SK-N-DZ (cell line): ENCODE results near the gene AP1S1.
"Not testable (repeated sequence)": the region's sequence is repeated elsewhere in the genome, so short reads cannot be mapped to it uniquely, and the experiment has no call there.

Source experiments
- DNase-seq: peaks from one replicate; pipeline ENCODE4 v3.0.0-alpha.2; 2015; ENCODE audit warnings: low spot score

The AP1S1 gene

DNA sequence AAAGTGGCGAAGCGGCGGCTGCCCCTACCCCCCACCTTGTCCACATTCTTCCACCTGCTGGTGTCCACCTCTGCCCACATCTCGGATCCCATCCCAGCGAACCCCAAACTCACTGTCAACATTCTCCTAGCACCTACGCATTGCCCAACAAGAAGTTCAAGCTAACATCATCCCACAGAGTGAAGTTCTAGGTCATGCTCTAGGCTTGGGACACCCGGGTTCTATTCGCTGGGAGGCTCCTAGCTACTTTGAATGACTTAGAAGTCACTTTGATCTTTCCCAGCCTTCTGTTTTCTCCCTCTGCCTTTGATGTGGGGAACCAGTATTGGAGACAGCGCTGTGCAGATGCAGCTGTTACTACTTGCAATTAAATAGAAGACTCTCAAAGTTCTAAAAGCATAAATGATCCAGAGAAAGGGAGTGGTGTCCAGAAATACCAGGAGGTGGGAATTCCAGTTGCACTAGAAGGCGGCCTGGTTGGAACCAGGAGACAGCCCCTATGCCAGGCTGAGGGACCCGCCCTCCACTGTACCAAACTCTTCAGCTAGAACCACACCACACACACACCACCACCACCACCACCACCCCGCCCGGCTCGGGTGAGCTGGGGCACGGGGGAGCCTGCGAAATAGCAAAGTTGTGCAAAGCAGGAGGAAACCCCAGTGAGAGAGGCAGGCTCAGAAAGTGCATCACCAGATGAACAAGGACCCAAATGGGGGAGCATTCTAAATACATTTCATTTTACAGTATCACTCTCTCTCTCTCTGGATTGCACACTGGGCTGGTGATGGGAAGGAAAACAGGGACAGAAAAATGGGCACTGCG is 16.6 kb downstream of the AP1S1 start:
- no peak for DNase-seq

DNA sequence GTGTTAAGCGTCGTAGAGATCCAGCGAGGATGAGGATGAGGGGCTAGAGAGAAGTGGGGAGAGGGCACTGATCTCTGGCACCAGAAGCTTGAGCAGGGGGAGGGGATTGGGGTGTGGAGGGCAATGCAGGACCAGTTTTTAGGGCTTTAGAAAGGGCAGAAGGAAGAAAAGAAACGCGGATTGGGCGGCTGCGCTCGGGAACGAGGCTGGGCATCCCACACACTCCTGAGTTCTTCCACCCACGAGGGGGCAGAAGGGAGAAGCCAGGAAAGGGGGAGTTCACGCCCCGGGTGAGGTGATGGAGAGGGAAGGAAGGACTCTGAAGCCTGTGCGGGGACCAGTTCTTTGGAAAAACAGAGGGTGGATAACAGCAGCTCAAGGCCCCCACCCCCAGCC is 17.2 kb downstream of the AP1S1 start:
- DNase-seq, result no peak

DNA sequence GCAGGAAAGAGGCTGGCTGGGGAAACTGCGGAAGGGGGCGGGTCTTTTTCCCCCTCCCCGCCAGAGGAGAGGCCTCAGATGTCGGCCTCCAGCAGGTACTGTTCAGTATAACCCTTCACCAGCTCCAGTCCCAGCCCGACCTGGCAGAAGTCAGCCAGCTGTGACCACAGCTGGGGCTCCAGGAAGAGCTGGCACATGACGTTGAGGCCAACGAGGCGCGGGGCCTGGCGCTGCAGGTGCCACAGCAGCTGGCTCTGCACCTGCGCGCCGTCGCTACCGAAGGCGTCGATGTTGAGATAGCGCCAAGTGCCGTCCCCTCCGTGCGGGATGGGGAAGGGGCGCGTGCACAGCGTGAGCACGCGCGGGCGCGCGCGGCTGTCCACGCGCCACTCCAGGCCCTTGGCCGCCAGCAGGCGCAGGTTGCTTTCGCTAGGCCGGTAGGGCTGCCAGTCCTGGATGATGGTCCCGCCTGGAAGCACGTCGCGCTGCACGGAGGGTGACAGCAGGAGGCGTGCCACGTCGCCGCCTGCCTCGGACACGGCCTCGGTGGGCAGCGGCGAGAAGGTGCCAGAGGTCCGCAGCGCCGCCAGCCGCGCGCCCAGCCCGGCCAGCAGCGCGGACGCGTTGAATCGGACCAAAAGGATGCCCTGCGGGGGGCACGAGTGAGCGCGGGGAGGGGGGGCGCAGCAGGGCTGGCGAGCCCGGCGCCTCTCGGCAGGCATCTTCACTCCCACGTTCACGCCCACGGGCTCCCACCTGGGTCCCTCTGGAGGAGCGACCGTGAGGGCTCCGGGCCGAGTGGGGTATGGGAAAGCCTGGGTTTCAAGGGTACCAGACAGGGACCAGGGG is 18.0 kb downstream of the AP1S1 start:
- DNase-seq, result no peak

DNA sequence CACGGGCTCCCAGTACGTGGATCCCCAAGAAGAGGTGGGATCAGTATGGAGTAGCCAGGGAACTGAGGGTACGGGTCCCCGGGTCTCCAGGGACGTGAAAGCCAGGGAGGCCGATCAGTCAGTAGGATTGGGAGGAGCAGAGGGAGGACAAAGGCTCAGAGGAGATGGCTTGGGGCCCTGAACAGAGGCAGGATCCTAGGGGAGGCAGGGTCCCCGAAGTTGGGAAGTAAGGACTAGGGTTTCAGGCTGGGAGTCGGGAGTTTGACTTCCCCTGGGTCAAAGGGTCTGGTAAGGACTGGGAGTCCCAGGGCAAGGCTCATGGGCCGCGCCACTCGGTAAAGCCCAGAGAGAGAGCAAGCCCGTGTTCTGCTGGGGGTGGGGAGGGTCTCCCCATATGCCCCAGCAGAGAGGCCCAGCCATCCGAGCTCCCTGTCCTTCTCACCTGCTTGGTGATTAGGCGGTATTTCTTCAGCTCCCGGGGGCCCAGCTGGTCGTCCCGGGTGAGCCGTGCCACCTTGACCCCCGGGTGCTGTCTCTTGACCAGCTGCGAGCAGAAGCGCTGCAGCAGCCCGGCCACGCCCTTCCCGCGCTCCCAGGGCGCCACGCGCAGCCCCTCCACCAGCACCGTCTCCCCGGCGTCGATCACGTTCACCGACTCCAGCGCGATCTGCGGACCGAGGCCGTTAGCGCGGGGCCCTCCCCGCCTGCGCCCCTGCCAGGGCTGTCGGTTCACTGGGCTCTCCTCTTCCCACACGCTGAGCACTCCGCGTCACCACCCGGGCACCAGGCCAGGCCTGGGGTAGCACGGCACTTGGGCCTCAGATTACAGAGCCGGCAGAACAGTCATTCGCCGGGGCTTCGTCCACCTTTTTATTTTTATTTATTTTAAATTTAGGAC is 18.8 kb downstream of the AP1S1 start:
- no peak for DNase-seq

DNA sequence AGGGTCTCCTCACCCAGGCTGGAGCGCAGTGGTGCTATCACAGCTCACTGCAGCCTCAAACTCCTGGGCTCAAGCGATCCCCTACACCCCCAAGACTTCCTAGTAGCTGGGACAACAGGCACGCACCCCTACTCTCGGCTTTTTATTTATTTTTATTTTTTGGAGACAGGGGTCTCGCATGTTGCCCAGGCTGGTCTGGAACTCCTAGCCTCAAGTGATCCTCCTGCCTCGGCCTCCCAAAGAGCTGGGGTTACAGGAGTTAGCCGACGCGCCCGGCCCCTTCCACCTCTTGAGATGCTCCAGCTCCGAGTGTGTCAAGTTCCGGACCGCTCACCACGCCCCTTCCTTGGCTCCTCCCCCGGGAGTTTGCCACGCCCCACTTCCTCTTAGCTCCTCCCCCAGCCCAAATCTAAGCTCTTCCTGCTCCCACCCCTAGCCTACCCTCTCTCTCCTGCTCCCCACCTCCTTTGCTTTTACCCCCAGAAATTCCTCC is 19.5 kb downstream of the AP1S1 start:
- DNase-seq, result no peak

DNA sequence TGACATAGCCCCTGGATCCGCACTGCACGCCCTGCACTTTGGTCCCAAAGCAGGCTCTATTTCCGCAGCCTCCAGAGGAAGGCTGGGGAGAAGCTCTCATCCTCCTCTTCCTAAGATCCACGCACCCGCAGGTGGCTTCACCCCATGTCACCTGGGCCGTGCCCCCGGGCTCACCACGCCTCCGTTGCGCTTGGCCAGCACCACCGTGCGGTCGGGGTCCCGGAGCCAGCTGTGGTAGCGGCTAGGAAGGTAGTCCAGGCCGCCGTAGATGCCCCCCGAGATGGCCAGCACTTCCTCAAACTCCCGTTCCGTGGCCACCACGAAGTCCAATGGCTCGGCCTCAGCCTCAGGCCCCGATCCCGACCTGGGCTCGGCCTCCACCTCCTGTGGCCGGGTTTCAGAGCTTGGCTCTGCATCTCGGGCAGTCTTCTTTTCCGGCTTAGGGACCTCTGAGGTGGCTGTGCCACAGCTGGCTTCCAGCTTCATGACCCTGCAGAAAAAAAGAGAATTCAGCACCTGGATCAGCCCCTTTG is 20.1 kb downstream of the AP1S1 start:
- no peak for DNase-seq

DNA sequence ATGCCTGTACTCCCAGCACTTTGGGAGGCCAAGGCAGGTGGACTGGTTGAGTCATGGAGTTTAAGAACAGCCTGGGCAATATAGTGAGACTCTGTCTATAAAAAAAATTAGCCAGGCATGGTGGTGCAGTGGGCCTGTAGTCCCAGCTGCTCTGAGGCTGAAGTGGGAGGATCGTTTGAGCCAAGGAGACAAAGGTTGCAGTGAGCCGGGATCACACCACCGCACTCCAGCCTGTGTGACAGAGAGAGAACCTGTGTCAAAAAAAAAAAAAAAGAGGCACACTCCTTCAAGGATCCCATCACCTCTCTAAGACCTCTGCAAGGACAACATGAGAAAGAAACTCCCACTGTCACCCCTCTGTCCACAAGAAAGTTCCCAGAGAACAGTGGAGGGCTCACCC is 21.4 kb downstream of the AP1S1 start:
- no peak for DNase-seq

DNA sequence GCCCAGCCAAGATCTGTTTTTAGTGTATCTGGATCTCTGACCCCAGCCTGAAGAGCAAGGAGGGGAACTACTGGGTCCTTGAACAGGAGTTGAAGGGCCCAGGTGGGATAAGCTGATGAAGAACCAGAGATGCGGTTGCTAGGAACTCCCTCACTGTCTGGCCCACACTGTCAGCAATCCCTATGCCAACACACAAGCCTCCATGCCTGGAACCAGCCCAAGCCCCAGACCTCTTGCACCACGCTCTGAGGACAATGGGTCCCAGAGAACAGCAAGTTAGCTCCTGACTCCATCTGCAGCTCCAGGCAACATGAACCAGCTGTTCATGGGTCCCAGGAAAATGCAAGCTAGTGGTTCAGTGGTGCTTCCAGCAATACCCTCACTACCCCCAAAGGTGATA is 23.4 kb downstream of the AP1S1 start:
- no peak for DNase-seq

DNA sequence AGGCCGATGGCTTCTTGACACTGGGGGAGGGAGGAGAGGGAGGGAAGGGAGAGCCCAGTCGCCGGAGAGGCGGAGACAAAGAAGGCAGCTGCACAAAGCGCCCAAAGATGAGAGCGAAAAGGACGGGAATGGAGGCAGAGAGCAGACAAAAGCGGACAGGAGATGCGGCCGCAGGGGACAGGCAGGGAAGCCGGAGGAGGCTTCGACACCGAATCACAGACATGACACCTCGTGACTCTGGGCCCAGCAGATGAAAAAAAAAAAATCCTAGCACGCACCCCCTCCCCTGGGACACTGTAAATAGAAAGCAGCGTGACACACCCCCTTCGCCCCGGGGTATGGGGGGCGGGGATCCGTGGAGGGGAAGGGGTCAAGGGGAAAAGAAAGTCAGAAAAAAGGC is 24.8 kb downstream of the AP1S1 start:
- DNase-seq, result no peak

DNA sequence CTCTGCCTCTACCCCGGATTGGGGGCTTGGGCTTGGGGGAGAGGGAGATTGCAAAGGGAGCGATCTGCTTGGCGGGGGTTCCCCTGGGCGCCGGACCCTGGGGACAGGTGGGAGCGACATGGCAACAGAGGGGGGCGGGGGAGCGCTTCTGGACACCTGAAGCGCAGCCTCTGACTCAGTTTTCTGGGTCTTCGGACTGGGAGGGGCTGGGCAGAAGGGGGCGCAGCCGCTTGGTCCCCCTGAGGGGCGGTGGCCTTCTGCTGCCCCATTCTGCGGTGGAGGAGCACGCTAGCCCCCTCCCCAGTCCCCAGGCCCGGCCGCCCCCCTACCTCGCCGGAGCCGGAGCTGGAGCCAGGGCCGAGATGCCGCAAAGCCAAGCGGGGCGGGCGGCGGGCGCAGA is 25.4 kb downstream of the AP1S1 start:
- DNase-seq, result no peak

DNA sequence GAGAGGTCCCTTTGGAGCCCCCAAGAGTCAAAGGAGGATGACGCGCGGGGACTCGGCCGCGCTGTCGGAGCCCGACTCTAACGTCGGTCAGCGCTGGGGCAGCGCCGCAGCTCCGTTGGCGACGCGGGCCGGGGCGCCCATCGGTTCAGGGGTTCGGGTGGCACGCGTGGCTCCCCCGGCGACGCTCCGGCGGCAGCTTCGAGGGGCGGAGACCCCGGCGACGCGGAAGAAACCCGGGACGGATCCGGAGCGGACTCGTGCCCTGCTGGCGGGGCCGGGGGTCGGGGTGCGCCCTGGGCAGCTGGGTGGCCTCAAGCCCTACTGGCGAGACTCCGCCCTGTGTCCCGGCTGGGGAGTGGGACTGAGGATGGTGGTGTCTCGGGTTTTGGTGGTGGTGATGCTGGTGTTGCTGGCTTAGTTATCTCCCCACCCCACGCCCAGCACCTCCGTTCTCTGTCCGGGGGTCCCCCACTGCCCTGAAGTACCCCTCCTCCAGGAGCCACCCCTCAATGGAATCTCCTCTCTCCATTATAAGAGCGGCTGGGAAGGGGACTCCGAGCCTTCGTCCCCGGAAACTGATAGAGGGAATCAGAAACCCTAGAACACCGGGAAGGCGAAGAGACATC is 26.0 kb downstream of the AP1S1 start, which contains the start of gene NAT16:
NAT16 (minus strand) TSS at position 164 of the 626 bp plus-strand sequence. CDS start 5,486 bp downstream, outside the sequence.
- no peak for DNase-seq

DNA sequence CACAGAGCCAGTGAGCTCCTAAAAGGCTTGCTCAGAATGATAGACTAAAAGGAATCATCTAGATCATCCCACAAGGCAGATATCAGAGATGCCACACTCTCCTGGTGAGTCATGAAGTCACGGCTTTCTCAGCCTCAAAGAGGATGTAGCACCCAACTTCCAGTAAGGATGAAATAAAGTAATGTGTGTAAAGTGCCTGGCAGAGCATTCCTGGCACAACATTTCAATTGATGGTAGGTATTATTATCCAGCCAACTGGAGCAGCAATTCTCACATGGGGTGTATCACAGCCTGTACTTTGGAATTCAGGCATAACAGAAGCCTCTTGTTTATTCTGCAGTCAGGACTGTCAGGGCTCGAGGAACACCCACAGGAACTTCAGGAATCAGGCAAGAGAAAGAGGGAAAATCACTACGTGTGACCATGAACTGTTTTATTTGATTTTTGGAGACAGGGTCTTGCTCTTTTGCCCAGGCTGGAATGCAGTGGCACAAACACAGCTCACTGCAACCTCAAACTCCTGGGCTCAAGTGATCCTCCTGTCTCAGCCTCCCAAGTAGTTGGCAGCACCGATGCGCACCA is 31.1 kb downstream of the AP1S1 start:
- DNase-seq, result no peak

DNA sequence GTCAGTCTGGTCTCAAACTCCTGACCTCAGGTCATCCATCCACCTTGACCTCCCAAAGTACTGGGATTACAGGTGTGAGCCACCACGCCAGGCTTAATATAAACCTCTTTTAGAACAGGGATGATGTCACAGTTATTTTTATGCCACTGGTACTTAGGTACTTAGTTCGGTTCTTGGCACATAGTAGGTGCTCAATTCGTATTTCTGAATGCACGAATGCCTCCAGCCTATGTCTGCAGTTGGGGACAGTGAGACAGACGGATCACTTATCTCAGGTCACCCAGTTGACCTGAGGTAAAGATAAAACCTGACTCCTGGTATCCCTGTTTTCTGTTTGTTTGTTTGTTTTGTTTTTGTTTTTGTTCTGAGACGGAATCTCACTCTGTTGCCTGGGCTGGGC is 31.9 kb downstream of the AP1S1 start:
- DNase-seq, result no peak

DNA sequence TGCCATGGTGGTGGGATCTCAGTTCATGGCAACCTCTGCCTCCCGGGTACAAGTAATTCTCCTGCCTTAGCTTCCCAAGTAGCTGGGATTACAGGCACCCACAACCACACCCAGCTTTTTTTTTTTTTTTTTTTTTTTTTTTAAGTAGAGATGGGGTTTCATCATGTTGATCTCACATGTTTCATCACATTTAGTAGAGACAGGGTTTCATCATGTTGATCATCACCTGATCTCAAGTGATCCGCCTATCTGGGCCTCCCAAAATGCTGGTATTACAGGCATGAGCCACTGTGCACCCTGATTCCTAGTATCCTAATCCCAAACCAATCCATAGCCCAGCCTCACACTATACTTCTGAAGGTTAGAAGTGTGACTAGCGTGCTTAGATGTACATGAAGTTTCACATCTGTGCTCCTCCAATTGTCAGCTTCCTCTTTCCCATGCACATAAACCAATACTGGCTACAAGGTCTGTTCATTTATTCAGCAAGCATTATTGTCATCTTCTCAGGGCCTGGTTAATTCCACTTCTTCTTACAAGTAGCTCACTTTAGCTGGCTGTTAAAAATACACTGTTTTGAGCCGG is 32.7 kb downstream of the AP1S1 start:
- no peak for DNase-seq

DNA sequence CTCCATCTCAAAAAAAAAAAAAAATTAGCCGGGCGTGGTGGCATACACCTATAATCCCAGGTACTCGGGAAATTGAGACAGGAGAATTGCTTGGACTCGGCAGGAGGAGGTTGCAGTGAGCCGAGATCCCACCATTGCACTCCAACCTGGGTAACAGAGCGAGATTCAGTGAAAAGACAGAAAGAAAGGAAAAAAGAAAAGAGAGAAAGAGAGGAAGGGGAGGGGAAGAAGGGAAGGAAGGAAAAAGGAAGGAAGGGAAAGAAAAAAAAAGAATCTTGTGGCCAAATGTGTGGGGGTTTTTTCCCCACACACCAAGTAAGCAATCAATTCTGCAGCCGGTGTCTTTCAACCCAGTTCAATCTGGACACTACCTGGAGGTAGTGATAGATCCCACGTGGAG is 34.8 kb downstream of the AP1S1 start:
- DNase-seq, result no peak

DNA sequence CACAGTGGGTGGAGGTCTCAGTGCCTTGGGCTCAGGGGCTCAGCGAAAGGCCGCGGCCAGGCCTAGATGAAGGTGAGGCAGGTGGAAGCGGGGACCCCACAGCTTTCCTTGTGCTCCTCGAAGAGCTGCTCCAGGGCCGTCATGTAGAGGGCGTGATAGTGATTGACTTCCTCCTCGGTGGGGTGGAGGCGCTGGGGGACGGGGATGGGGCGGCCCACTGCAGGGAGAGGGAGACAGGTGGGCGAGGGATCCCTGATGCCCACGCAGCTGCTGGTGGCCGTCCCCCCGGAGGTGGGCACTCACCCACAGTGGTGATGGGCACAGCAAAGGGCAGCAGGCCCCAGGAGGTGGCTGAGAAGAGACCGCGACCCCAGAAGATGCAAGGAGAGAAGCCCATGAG is 41.6 kb downstream of the AP1S1 start:
- no peak for DNase-seq

DNA sequence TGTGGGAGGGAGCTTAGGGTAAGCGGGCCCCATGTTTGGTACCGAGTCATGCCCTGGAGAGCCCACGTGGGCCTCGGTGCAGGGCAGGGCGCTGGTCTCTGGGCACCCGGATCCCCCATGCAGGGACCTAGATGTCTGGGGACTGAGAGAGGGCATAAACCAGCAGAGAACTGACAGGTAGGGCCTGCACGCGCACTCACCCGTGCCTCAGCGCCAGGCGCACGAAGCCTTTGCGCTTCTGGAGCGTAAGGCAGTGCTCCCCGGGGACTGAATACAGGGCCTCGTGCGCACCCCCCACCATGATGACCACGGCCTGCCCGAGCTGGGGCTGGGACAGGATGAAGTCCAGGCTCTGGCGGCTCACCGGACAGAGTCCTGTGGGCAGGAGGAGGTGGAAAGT is 43.7 kb downstream of the AP1S1 start:
- no peak for DNase-seq

DNA sequence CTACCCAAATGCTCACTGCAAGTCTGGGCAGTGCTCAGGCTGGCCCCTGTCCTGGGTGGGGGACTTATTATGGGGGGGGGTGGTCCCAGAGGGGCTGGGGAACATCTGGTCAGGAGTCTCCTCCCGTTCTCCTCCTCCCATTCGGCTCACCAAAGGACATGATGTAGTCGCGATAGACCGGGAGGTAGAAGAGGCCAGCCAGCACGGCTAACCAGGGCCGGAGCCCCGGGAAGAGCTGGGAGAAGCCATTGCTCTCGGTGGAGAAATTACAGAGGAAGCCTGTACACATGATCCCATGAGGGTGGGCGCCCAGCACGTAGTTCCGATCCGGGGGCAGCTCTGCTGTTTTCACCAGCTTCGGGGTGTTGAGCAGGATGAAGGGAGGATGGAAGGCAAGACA is 44.2 kb downstream of the AP1S1 start:
- DNase-seq, result no peak

DNA sequence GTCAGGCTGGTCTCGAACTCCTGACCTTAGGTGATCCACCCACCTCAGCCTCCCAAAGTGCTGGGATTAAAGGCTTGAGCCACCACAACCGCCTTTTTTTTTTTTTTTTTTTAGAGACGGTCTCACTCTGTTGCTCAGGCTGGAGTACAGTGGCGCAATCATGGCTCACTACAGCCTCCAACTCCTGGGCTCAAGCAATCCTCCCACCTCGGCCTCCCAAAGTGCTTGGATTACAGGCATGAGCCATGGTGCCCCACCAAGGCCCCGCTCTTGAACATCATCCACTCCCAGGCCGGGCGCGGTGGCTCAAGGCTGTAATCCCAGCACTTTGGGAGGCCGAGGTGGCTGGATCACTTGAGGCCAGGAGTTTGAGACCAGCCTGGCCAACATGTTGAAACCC is 45.2 kb downstream of the AP1S1 start:
- not testable (repeated sequence) for DNase-seq

DNA sequence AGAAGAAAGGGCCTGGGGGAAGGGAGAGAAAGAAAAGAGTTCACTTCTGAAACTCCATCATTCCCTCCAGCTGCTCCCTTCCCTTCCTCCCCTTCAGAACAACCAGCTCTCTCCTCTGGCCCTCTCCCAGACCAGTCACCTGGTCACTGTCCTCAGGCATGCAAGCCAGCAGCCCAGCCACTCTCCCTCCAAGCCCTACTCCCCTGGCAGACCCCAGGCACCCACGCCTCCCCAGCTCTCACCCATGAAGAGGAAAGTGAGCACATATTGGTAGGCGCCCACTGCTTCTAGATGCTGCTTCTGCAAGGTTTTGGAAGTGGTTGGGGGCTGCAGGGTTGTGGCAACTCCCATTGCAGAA is 46.2 kb downstream of the AP1S1 start:
- no peak for DNase-seq
